Prostate gland (tissue), 2 donors: Measurements from ENCODE around the gene FAM229A. TPM values are rescaled to one million over a fixed set of nuclear protein-coding genes. Genes with fewer than 3 reads are reported as not detected.
A peak's percentile ranks its signal among the peaks of the same experiment; 100 is the strongest.
"Not testable (repeated sequence)": the region's sequence is repeated elsewhere in the genome, so short reads cannot be mapped to it uniquely, and the experiment has no call there.

Source experiments
- DNase-seq: peaks from one replicate; pipeline ENCODE4 v3.0.0-alpha.2; 2019; ENCODE audit warnings: low spot score
- H3K27ac ChIP-seq, 2 donors: fragments of 200-600 bp; sonication (generic); 2 replicates each; pipeline ENCODE4 v1.5.1; 2017 to 2019
- H3K27me3 ChIP-seq: fragments of 200-600 bp; sonication (generic); replicated peaks from 2 replicates; pipeline ENCODE4 v1.5.1; 2019; ENCODE audit not compliant: insufficient read depth
- H3K36me3 ChIP-seq, 2 donors: fragments of 200-600 bp; sonication (generic); 1 replicate in 1 of 2; 2 replicates in 1 of 2; pipeline versions ENCODE4 v1.5.1 to v1.8.1; 2017 to 2019
- H3K4me1 ChIP-seq: fragments of 200-600 bp; sonication (generic); replicated peaks from 2 replicates; pipeline ENCODE4 v1.5.1; 2019
- H3K4me3 ChIP-seq, 2 donors: fragments of 200-600 bp; sonication (generic); 2 replicates each; pipeline ENCODE4 v1.5.1; 2017 to 2019
- H3K9me3 ChIP-seq: fragments of 200-600 bp; sonication (generic); 2 replicates; pipeline ENCODE4 v1.5.1; 2017
- POLR2A ChIP-seq: fragments of 450-650 bp; IDR thresholded peaks from one replicate; pipeline ENCODE4 v1.6.1; 2016; ENCODE audit warnings: antibody characterized with exemption, mild to moderate bottlenecking
- POLR2AphosphoS5 ChIP-seq: sonication (generic); formaldehyde crosslinking; IDR thresholded peaks from one replicate; pipeline ENCODE4 v1.6.1; 2017; ENCODE audit warnings: antibody characterized with exemption
- WGBS: methylation state at CpG from one replicate; pipeline ENCODE4 v1.1.5; 2018; 5-methylcytosine and 5-hydroxymethylcytosine counted together
- intact Hi-C: fragments of 100-400 bp; cut with DNase I; formaldehyde crosslinking; loops from one replicate; pipeline ENCODE4 v1.14.2; 2022
- total RNA-seq, 2 donors: library from RNA; depleted of rRNA; stranded (reverse); fragments of >200 nt; gene quantifications; one replicate each; pipeline ENCODE4 v1.1.0, GENCODE V29; 2016
- TF ChIP-seq, protein P1 (sequence below), 4 experiments: fragments of 200-600 bp in 2 of 4; fragments of 450-650 bp in 2 of 4; sonication (generic) in 2 of 4; IDR thresholded peaks; 1 replicate in 3 of 4; 2 replicates in 1 of 4; pipeline ENCODE4 v1.5.1; 2016 to 2019; ENCODE audit warnings: antibody characterized with exemption in 4 of 4, mild to moderate bottlenecking in 2 of 4, moderate library complexity in 2 of 4

The FAM229A gene
- total RNA-seq, 2 donors from 2014 or later: 8.5 to 24.2 TPM

DNA sequence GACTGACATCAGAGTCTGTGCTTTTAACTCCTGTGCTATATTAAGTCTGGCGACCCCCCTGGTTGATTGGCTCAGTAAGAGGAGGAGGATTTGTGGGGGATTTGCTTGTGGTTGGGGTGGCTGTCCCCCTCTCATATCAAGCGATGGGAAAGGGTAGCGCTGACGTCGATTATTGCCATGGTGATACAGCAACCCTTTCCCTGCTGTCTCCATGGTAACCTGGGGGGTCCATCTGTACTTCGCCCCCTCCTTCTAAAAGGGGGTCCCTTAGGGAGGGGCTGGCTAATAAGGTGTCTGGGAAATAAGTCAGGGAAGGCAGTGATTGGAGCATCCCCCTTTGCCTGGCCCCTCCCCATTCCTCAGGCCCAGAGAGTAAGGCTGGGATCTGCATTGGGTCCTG is 4.7 kb downstream of the FAM229A start:
- WGBS: 51% methylated on average over 6 of the region's 6 CpGs
- Histone ChIP-seq H3K9me3 (no peaks in the 10 kb centered on the region), H3K27ac (no peak overlapping the region), H3K4me1 (peaks cover 4% of the 10 kb centered on the region), H3K4me3 (no peak overlapping the region), H3K27me3 (no peaks in the 10 kb centered on the region), H3K36me3 (no peaks in the 10 kb centered on the region)
- no peak for DNase-seq
- TF ChIP-seq, protein P1, sequence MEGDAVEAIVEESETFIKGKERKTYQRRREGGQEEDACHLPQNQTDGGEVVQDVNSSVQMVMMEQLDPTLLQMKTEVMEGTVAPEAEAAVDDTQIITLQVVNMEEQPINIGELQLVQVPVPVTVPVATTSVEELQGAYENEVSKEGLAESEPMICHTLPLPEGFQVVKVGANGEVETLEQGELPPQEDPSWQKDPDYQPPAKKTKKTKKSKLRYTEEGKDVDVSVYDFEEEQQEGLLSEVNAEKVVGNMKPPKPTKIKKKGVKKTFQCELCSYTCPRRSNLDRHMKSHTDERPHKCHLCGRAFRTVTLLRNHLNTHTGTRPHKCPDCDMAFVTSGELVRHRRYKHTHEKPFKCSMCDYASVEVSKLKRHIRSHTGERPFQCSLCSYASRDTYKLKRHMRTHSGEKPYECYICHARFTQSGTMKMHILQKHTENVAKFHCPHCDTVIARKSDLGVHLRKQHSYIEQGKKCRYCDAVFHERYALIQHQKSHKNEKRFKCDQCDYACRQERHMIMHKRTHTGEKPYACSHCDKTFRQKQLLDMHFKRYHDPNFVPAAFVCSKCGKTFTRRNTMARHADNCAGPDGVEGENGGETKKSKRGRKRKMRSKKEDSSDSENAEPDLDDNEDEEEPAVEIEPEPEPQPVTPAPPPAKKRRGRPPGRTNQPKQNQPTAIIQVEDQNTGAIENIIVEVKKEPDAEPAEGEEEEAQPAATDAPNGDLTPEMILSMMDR (IDR thresholded peaks at IDR 0.05): no peak
- TF ChIP-seq POLR2AphosphoS5: no peak
- TF ChIP-seq POLR2A: no peak
- intact Hi-C loops: no loop called here

DNA sequence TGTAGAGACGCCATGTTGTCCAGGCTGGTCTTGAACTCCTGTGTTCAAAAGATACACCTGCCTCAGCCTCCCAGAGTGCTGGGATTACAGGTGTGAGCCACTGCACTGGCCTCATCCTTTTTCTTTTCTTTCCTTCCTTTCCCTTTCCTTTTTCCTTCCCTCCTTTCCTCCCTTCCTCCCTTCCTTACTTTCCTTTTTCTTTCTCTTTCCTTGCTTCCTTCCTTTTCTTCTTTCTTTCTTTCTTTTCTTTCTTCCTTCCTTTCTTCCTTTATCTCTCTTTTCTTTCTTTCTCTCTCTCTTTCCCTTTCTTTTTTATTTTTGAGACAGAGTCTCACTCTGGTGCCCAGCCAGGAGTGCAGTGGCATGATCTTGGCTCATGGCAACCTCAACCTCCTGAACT is 5.8 kb downstream of the FAM229A start:
- intact Hi-C loops: no loop called here
- 95% methylated on average over 1 of the region's 1 CpG for WGBS
- no peaks in the 10 kb centered on the region for H3K36me3 ChIP-seq
- H3K27me3 ChIP-seq: no peaks in the 10 kb centered on the region
- no peaks in the 10 kb centered on the region for H3K9me3 ChIP-seq
- no peak for TF ChIP-seq POLR2AphosphoS5
- TF ChIP-seq, protein P1 (IDR thresholded peaks at IDR 0.05): no peak
- no peak for TF ChIP-seq POLR2A
- no peaks in the 10 kb centered on the region for H3K4me1 ChIP-seq
- no peak overlapping the region for H3K27ac ChIP-seq
- H3K4me3 ChIP-seq: no peak overlapping the region
- DNase-seq: no peak

DNA sequence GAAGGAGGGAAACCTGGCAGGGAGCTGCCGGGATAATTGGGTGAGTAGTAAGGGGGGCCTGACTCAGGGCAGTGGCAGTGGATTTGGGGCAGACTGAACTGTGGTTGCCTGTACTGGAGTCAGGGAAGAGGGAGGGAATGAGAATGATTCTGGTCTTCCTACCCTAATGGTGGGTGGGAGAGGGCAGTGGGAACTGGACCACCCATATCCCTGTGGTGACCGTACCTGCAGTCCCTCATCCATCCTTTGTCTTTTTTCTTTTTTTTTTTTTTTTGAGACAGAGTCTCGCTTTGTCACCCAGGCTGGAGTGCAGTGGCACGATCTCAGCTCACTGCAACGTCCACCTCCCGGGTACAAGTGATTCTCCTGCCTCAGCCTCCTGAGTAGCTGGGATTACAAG is 6.5 kb downstream of the FAM229A start:
- not testable (repeated sequence) for DNase-seq
- WGBS: 93% methylated on average over 6 of the region's 6 CpGs

DNA sequence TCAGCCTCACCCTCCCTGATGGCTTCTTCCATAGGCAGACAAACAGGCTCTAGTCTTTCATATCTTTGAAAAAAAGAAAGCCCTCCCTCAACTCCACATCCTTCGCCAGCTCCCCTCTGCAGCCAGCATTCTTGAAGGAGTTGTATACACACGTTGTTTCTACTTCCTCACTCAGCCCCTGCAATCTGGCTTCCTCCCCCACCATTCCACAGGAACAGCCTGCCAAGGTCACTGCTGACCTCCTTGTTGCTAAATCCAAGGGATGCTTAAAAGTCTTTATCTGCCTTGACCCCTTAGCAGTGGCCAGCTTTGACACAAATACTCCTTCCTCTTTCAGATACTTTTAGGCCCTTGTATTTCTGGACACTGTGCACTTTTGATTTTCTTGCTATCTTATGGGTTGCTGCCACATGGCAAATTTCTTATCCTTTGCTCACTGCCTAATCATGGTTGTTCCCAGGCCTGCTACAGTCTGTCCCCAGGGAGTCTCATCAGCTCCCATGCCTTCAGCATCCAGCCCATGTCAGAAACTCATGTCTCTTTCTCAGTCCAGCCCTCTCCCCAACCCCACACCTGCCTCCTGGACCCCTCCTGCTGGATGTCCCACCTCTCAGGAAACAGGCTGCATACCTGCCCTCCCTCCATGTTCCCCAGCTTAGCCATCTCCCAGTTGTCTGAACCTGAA is 8.3 kb downstream of the FAM229A start:
- intact Hi-C loops: loop anchor here (5.0 kb wide), 1 partner anchor 112 kb away; no protein-coding TSS in a partner anchor
- WGBS: 37% methylated on average over 2 of the region's 2 CpGs
- H3K4me1 ChIP-seq: no peaks in the 10 kb centered on the region

More for the DNA sequence above, 6.5 kb downstream of the FAM229A start:
- H3K27ac ChIP-seq, H3K9me3 ChIP-seq, intact Hi-C loops, H3K27me3 ChIP-seq, H3K4me1 ChIP-seq, H3K36me3 ChIP-seq, H3K4me3 ChIP-seq: not testable (repeated sequence)

DNA sequence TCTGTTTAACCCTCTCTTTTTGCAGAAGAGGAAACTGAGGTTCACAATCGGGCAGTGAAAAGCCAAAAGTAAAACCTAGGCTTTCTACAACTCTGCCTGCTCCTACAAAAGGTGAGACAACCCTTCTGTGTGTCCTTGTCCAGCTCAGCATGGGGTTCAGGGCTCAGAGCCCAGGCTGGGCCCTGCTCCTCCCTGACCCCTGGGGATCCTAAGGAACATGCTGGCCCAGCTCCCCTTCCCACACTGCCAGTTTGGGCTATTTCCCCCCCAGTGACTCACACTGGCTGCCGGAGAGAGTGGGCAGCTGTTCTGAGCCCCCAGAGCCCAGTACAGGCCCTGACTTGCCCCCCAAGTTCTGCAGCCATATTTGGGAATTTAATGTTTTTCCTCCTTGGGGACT is 8.9 kb downstream of the FAM229A start:
- Histone ChIP-seq H3K27me3 (no peaks in the 10 kb centered on the region), H3K27ac (peak overlapping the region; percentile 15 to 45), H3K4me3 (no peak overlapping the region), H3K4me1 (no peaks in the 10 kb centered on the region), H3K9me3 (no peaks in the 10 kb centered on the region), H3K36me3 (no peaks in the 10 kb centered on the region)
- DNase-seq: no peak
- WGBS: 36% methylated on average over 2 of the region's 2 CpGs
- intact Hi-C loops: loop anchor here (5.0 kb wide), 1 partner anchor 111 kb away; no protein-coding TSS in a partner anchor
- TF ChIP-seq POLR2AphosphoS5 (no peak), POLR2A (no peak)
- TF ChIP-seq, protein P1 (IDR thresholded peaks at IDR 0.05): no peak

More for the DNA sequence above, 8.3 kb downstream of the FAM229A start:
- Histone ChIP-seq H3K27me3 (no peaks in the 10 kb centered on the region), H3K36me3 (no peaks in the 10 kb centered on the region), H3K4me3 (no peak overlapping the region), H3K9me3 (no peaks in the 10 kb centered on the region), H3K27ac (peak overlapping the region; percentile 27 to 45)
- no peak for DNase-seq
- TF ChIP-seq, protein P1 (IDR thresholded peaks at IDR 0.05): no peak
- TF ChIP-seq POLR2AphosphoS5: no peak
